IMR-90 (cell line): Measurements from ENCODE around the gene ROBO2. TPM values are rescaled to one million over a fixed set of nuclear protein-coding genes. Genes with fewer than 3 reads are reported as not detected.

Experiments used
- ATAC-seq: fragments of 200-7000 bp; cut with Tn5 transposase; 2 replicates; pipeline ENCODE4 v1.9.1; 2020; ENCODE audit warnings: low read depth, mild to moderate bottlenecking, moderate library complexity
- BruUV-seq: library from RNA; stranded (reverse); fragments of 400-500 nt; replicated peaks from 2 replicates; lab custom pipeline; 2021; lab: Mats Ljungman, UMichigan
- CTCF ChIA-PET: fragments of 300-600 bp; formaldehyde crosslinking; extraction: SDS; loops from one replicate; lab custom pipeline; 2021; ENCODE audit warnings: antibody characterized with exemption; lab: Yijun Ruan, JAX
- POLR2A ChIA-PET: fragments of 300-600 bp; sonication (Branson Sonifier 250); formaldehyde crosslinking; loops from one replicate; lab custom pipeline; 2022; ENCODE audit warnings: antibody characterized with exemption; ENCODE audit not compliant: unreplicated experiment; lab: Charles Lee
- DNase-seq: peaks from one replicate; pipeline ENCODE4 v3.0.0; 2013
- H2AFZ ChIP-seq: replicated peaks from 2 replicates; pipeline ENCODE3; 2013; ENCODE audit warnings: low read length, mild to moderate bottlenecking; ENCODE audit not compliant: poor library complexity
- H2AK5ac ChIP-seq: 2 replicates; pipeline ENCODE4 v1.6.1; 2013; ENCODE audit warnings: low read depth, low read length, inconsistent platforms
- H2AK9ac ChIP-seq: replicated peaks from 2 replicates; pipeline ENCODE3; 2013; ENCODE audit warnings: mild to moderate bottlenecking, low read depth, low read length, moderate library complexity; ENCODE audit not compliant: poor library complexity
- H2BK120ac ChIP-seq: 2 replicates; pipeline ENCODE4 v1.6.1; 2013; ENCODE audit warnings: low read depth, low read length, inconsistent platforms
- H2BK15ac ChIP-seq: 3 replicates; pipeline ENCODE4 v1.6.1; 2013; ENCODE audit warnings: low read depth, low read length, inconsistent platforms
- H2BK20ac ChIP-seq: 2 replicates; pipeline ENCODE4 v1.6.1; 2013; ENCODE audit warnings: low read depth, mild to moderate bottlenecking, inconsistent platforms, low read length, moderate library complexity
- H2BK5ac ChIP-seq: 2 replicates; pipeline ENCODE4 v1.6.1; 2013; ENCODE audit warnings: mild to moderate bottlenecking, low read depth, low read length, inconsistent platforms; ENCODE audit not compliant: poor library complexity, severe bottlenecking
- H3K14ac ChIP-seq: replicated peaks from 2 replicates; pipeline ENCODE4 v1.6.1; 2013; ENCODE audit warnings: low read depth, low read length, inconsistent platforms
- H3K18ac ChIP-seq: 2 replicates; pipeline ENCODE4 v1.6.1; 2013; ENCODE audit warnings: low read depth, low read length, control low read depth
- H3K23ac ChIP-seq: 2 replicates; pipeline ENCODE4 v1.6.1; 2013; ENCODE audit warnings: low read depth, low read length, inconsistent platforms
- H3K27ac ChIP-seq: 2 replicates; pipeline ENCODE4 v1.5.1; 2013; ENCODE audit warnings: mild to moderate bottlenecking, control low read depth, low read length; ENCODE audit not compliant: insufficient read depth
- H3K27me3 ChIP-seq: 2 replicates; pipeline ENCODE4 v1.6.1; 2013; ENCODE audit warnings: low read length; ENCODE audit not compliant: control insufficient read depth, insufficient read depth
- H3K36me3 ChIP-seq: 2 replicates; pipeline ENCODE4 v1.6.1; 2013; ENCODE audit warnings: low read length, mixed read lengths; ENCODE audit not compliant: control insufficient read depth, insufficient read depth
- H3K4ac ChIP-seq: 2 replicates; pipeline ENCODE4 v1.6.1; 2013; ENCODE audit warnings: low read depth, low read length, inconsistent platforms
- H3K4me1 ChIP-seq: 2 replicates; pipeline ENCODE4 v1.6.1; 2013; ENCODE audit warnings: low read length, mixed read lengths; ENCODE audit not compliant: control insufficient read depth, insufficient read depth
- H3K4me2 ChIP-seq: 2 replicates; pipeline ENCODE4 v1.6.1; 2013; ENCODE audit warnings: low read depth, mild to moderate bottlenecking, control low read depth, low read length, moderate library complexity
- H3K4me3 ChIP-seq: 2 replicates; pipeline ENCODE4 v1.5.1; 2013; ENCODE audit warnings: low read depth, mild to moderate bottlenecking, control low read depth, low read length, moderate library complexity; ENCODE audit not compliant: insufficient read depth
- H3K56ac ChIP-seq: 2 replicates; pipeline ENCODE4 v1.6.1; 2013; ENCODE audit warnings: low read length, inconsistent platforms; ENCODE audit not compliant: insufficient read depth; ENCODE audit errors: extremely low read depth
- H3K79me1 ChIP-seq, 2 experiments: 2 replicates each; pipeline ENCODE4 v1.6.1; 2013; ENCODE audit warnings: low read length in 2 of 2, inconsistent platforms in 1 of 2, low read depth in 1 of 2
- H3K9ac ChIP-seq: 2 replicates; pipeline ENCODE4 v1.6.1; 2013; ENCODE audit warnings: low read depth, low read length, control low read depth
- H3K9me1 ChIP-seq: 2 replicates; pipeline ENCODE4 v1.6.1; 2013; ENCODE audit warnings: low read length, inconsistent platforms; ENCODE audit not compliant: insufficient read depth
- H3K9me3 ChIP-seq: 2 replicates; pipeline ENCODE4 v1.6.1; 2013; ENCODE audit warnings: low read length; ENCODE audit not compliant: control insufficient read depth, insufficient read depth
- H4K20me1 ChIP-seq: 2 replicates; pipeline ENCODE4 v1.6.1; 2013; ENCODE audit warnings: low read length, inconsistent platforms; ENCODE audit not compliant: insufficient read depth
- H4K5ac ChIP-seq: 2 replicates; pipeline ENCODE4 v1.6.1; 2013; ENCODE audit warnings: mild to moderate bottlenecking, low read depth, low read length, control low read depth
- H4K8ac ChIP-seq, 2 experiments: 2 replicates each; pipeline ENCODE4 v1.6.1; 2013; ENCODE audit warnings: low read depth in 2 of 2, low read length in 2 of 2, control low read depth in 1 of 2, inconsistent platforms in 1 of 2
- H4K91ac ChIP-seq: 2 replicates; pipeline ENCODE4 v1.6.1; 2013; ENCODE audit warnings: low read depth, low read length, inconsistent platforms; ENCODE audit not compliant: insufficient read depth
- CEBPB ChIP-seq: IDR thresholded peaks from 2 replicates; pipeline ENCODE4 v1.6.1; 2012; ENCODE audit warnings: low read depth, low read length, improper control_type of control experiment
- CHD1 ChIP-seq: IDR thresholded peaks from 2 replicates; pipeline ENCODE4 v1.6.1; 2012; ENCODE audit warnings: low read depth, low read length, improper control_type of control experiment
- CTCF ChIP-seq: conservative IDR thresholded peaks from 2 replicates; pipeline ENCODE4 v1.5.1; 2012; ENCODE audit warnings: mild to moderate bottlenecking, low read depth, low read length, improper control_type of control experiment
- FOS ChIP-seq: fragments of 150-350 bp; IDR thresholded peaks from 2 replicates; pipeline ENCODE4 v1.6.1; 2016; ENCODE audit warnings: low read depth, low read length
- MAFK ChIP-seq: IDR thresholded peaks from 2 replicates; pipeline ENCODE4 v1.6.1; 2012; ENCODE audit warnings: low read depth, low read length, improper control_type of control experiment
- MAZ ChIP-seq: IDR thresholded peaks from 2 replicates; pipeline ENCODE4 v1.6.1; 2012; ENCODE audit warnings: low read depth, mild to moderate bottlenecking, low read length, improper control_type of control experiment, moderate library complexity, borderline replicate concordance
- RCOR1 ChIP-seq: IDR thresholded peaks from 2 replicates; pipeline ENCODE4 v1.6.1; 2012; ENCODE audit warnings: mild to moderate bottlenecking, low read length, improper control_type of control experiment; ENCODE audit not compliant: insufficient replicate concordance
- SMC3 ChIP-seq: fragments of 150-350 bp; IDR thresholded peaks from 2 replicates; pipeline ENCODE4 v1.6.1; 2016; ENCODE audit warnings: low read depth, mild to moderate bottlenecking, antibody characterized with exemption, low read length, moderate library complexity
- USF2 ChIP-seq: fragments of 150-350 bp; IDR thresholded peaks from 2 replicates; pipeline ENCODE4 v1.6.1; 2017; ENCODE audit warnings: mild to moderate bottlenecking, antibody characterized with exemption, low read length, low read depth
- WGBS, 2 experiments: methylation state at CpG; one replicate each; pipeline versions ENCODE4 v1.1.5 to v1.1.7; 2013; ENCODE audit warnings: missing lambda C conversion rate in 2 of 2; ENCODE audit not compliant: insufficient read length in 1 of 2; ENCODE audit errors: extremely low coverage in 2 of 2; 5-methylcytosine and 5-hydroxymethylcytosine counted together
- dilution Hi-C: fragments of 300-500 bp; cut with HindIII; formaldehyde crosslinking; loops from one replicate; pipeline ENCODE4 v1.14.3; 2018; ENCODE audit warnings: low sequenced_read_pairs; ENCODE audit not compliant: unreplicated experiment
- in situ Hi-C: fragments of 300-500 bp; cut with MboI; formaldehyde crosslinking; loops from 3 replicates; pipeline ENCODE4 v1.14.3; 2019; ENCODE audit warnings: low sequenced_read_pairs, inconsistent platforms, mixed read lengths
- intact Hi-C: fragments of 100-400 bp; cut with micrococcal nuclease; formaldehyde crosslinking; loops from 2 replicates; pipeline ENCODE4 v1.10.0; 2022
- polyA plus RNA-seq, 3 experiments: library from polyadenylated mRNA; depleted of rRNA; stranded (reverse); fragments of >200 nt; gene quantifications; 2 replicates each; pipeline ENCODE4 v1.2.3, GENCODE V29; 2012; ENCODE audit warnings: low replicate concordance in 1 of 3
- total RNA-seq: library from RNA; depleted of rRNA; stranded (reverse); fragments of >200 nt; gene quantifications from 2 replicates; pipeline ENCODE4 v1.2.3, GENCODE V29; 2012

The ROBO2 gene
- total and polyA plus RNA-seq, 2 of the 4 experiments (the other 2 are of a cell fraction), result 9.3 to 14.5 TPM

- Histone ChIP-seq H3K4me2 (no peak overlapping the region), H3K4me3 (no peak overlapping the region), H3K9me1 (no peaks in the 10 kb centered on the region), H3K56ac (no peak overlapping the region), H3K9ac (no peak overlapping the region), H4K91ac (no peak overlapping the region), H3K18ac (no peak overlapping the region), H2AK5ac (no peak overlapping the region), H3K27me3 (no peaks in the 10 kb centered on the region), H4K5ac (no peak overlapping the region), H3K23ac (no peak overlapping the region), H3K9me3 (no peaks in the 10 kb centered on the region), H2BK120ac (no peak overlapping the region), H3K14ac (no peak overlapping the region), H2AFZ (no peak overlapping the region), H4K8ac (no peak overlapping the region), H4K20me1 (no peaks in the 10 kb centered on the region), H2BK20ac (no peak overlapping the region), H3K4ac (no peak overlapping the region), H2BK15ac (no peak overlapping the region), H2AK9ac (no peak overlapping the region), H2BK5ac (no peak overlapping the region), H3K27ac (no peak overlapping the region), H3K4me1 (no peaks in the 10 kb centered on the region), H3K36me3 (no peaks in the 10 kb centered on the region), H3K79me1 (no peaks in the 10 kb centered on the region)
- in situ Hi-C loops, result no loop called here
- intact Hi-C loops, result no loop called here
- WGBS, 2 experiments, result no CpG with 5 or more reads among the region's 6 CpGs
- BruUV-seq, result no TSS peak
- TF ChIP-seq USF2, result no peak
- TF ChIP-seq CTCF, result no peak
- no peak for TF ChIP-seq CEBPB
- no peak for TF ChIP-seq CHD1
- TF ChIP-seq MAZ, result no peak
- TF ChIP-seq FOS, result no peak
- no peak for TF ChIP-seq SMC3
- no peak for TF ChIP-seq MAFK
- no peak for TF ChIP-seq RCOR1
- ATAC-seq (no peak), DNase-seq (no peak)
- ChIA-PET POLR2A (no interaction called here), CTCF (interaction anchor here (0.9 kb wide), 1 partner anchor 21 kb away, joined by 3 read pairs; no protein-coding TSS in a partner anchor)
- dilution Hi-C loops, result no loop called here
These were observed 302.1 kb downstream of the ROBO2 start for GRCh38 chr3:77342027-77342426.
